ENCODE data around the gene TENM4. TPM values are rescaled to one million over a fixed set of nuclear protein-coding genes. Genes with fewer than 3 reads are reported as not detected.

TENM4 gene
- total and polyA plus RNA-seq, 11 donors = 0.08 to 6.4 (median 1.0) TPM

DNA sequence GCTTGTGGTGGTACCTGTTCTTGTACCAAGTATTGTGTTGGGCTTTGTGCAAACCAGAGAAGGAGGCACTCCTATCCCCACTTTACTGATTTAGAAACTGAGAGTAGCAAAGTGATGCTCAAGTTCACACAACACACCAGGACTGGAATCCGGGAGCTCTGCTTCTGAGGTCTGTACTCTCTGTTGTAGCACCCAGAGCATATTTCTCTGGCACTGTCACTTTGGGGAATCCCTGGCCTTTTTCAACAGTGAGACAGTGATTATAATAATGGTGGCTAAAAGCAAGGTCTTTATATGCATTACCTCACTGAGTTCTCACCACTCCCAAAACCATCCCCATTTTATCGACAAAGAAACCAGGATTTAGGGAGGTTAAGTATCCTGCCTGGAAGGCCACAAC, 362.4 kb downstream of the TENM4 start:
- no peak overlapping the region for H3K27ac ChIP-seq
- peaks cover 0 to 3% (median 0%) of the 10 kb centered on the region in 12 donors for H3K4me1 ChIP-seq
- no peak for TF ChIP-seq POLR2A (IDR thresholded peaks at IDR 0.05)
- TF ChIP-seq, protein P1, sequence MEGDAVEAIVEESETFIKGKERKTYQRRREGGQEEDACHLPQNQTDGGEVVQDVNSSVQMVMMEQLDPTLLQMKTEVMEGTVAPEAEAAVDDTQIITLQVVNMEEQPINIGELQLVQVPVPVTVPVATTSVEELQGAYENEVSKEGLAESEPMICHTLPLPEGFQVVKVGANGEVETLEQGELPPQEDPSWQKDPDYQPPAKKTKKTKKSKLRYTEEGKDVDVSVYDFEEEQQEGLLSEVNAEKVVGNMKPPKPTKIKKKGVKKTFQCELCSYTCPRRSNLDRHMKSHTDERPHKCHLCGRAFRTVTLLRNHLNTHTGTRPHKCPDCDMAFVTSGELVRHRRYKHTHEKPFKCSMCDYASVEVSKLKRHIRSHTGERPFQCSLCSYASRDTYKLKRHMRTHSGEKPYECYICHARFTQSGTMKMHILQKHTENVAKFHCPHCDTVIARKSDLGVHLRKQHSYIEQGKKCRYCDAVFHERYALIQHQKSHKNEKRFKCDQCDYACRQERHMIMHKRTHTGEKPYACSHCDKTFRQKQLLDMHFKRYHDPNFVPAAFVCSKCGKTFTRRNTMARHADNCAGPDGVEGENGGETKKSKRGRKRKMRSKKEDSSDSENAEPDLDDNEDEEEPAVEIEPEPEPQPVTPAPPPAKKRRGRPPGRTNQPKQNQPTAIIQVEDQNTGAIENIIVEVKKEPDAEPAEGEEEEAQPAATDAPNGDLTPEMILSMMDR (IDR thresholded peaks at IDR 0.05) = no peak
- H3K36me3 ChIP-seq = no peaks in the 10 kb centered on the region
- DNase-seq = no peak
- H3K9me3 ChIP-seq = no peaks in the 10 kb centered on the region
- no peak for ATAC-seq
- no peak overlapping the region for H3K4me3 ChIP-seq
- intact Hi-C loops (cut with DNase I) = loop anchor here in 8 of 10 donors (2.0 to 10.0 kb wide), 4 partner anchors 274 to 434 kb away; no protein-coding TSS in a partner anchor
- WGBS, 4 donors = 83 to 96% (median 89%) methylated on average over 2 of the region's 2 CpGs
- H3K27me3 ChIP-seq = no peaks in the 10 kb centered on the region

DNA sequence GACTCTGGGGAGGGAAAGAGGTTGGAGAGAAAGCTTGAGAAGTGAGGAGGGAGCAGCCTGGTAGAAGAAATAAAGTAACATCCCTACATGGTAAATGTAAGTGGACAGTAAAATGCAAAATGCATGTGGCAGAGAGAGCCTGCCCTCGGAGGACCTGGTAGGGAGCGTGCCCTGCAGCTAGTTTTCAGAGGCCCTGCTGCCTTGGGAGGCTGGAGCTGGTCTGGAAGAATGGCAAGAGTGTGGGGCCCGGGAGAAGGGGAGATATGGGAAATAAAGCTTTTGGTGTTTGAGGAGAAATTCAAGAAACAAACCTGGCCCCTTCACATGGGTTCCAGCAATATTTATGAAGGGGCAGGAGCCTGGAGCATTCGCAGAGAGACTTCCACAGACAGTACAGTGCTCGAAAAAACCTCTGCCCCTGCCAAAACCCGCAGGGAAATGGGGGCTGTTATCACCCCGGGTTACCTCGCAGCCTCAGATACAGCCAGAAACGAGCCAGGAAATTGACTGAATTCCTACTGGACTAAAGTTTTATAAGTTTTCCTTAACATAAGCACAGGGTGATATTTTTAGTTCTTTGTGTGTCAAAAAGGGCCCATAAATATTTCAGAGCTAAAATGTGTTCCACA, 363.0 kb downstream of the TENM4 start:
- H3K27me3 ChIP-seq = no peaks in the 10 kb centered on the region
- no peak overlapping the region for H3K27ac ChIP-seq
- 54 to 70% (median 60%) methylated on average over 9 of the region's 9 CpGs for WGBS, 4 donors
- no peaks in the 10 kb centered on the region for H3K9me3 ChIP-seq
- ATAC-seq (no peak), DNase-seq (no peak)
- no peaks in the 10 kb centered on the region for H3K4me1 ChIP-seq
- intact Hi-C loops (cut with DNase I) = loop anchor here (2.0 to 10.0 kb wide), 5 partner anchors 273 to 433 kb away; no protein-coding TSS in a partner anchor
- no peaks in the 10 kb centered on the region for H3K36me3 ChIP-seq
- TF ChIP-seq, protein P1 (IDR thresholded peaks at IDR 0.05) = no peak
- no peak for TF ChIP-seq POLR2A (IDR thresholded peaks at IDR 0.05)
- no peak overlapping the region for H3K4me3 ChIP-seq

DNA sequence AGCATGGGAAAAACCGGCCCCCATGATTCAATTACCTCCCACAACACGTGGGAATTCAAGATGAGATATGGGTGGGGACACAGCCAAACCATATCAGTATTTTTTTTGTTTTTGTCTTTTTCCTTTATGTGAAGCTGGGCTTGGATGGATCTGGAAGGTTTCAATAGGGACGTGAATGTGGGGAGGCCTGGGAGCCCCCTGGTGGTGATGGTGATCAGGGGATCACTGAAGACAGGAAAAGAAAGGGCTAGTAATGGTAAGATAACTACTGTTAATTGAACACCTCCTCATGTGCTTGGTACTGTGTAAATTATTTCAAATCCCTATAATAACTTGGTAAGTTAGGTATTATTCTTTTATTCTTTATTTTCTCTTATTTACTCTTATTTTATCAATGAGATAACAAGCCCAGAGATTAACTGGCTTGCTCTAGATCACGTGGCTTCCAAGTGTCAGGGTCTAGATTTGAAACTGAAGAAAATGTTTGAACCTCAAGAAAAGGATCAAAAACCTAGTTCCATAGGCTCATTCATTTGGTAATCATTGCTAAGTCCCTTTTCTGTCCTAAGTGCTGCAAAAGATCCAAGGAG, 364.2 kb downstream of the TENM4 start:
- 64 to 73% (median 67%) methylated on average over 4 of the region's 4 CpGs for WGBS, 4 donors
- DNase-seq (peak in 2 of 5 donors; percentile 39 to 52), ATAC-seq (no peak)
- TF ChIP-seq, protein P1 (IDR thresholded peaks at IDR 0.05) = peak; percentile 38 to 73 (median 60)
- TF ChIP-seq POLR2A (IDR thresholded peaks at IDR 0.05) = no peak
- intact Hi-C loops (cut with DNase I) = loop anchor here in 9 of 10 donors (1.0 to 10.0 kb wide), 5 partner anchors 272 to 432 kb away; no protein-coding TSS in a partner anchor
- Histone ChIP-seq H3K36me3 (no peaks in the 10 kb centered on the region), H3K27ac (no peak overlapping the region), H3K9me3 (no peaks in the 10 kb centered on the region), H3K27me3 (no peaks in the 10 kb centered on the region), H3K4me1 (no peaks in the 10 kb centered on the region), H3K4me3 (no peak overlapping the region)

DNA sequence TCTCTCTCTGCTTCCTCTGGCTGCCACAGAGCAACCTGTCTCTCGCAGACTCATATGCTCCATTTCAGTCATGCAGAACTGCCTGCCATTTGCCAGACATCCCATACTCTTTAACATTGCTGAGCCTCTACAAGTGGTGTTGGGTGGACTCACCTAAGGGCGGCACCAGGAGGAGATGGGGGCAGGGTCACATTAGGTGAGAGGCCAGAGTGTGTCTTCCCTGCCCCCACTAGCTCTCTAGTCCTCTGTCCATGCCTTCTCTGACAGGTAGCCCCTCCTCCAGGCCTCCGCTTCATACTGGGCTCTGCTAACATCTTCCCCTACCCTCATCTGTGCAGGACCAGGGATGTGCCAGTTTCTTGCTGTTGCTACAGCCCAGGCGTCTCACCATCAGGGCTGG, 366.3 kb downstream of the TENM4 start:
- Histone ChIP-seq H3K36me3 (no peaks in the 10 kb centered on the region), H3K27ac (no peak overlapping the region), H3K4me3 (no peak overlapping the region), H3K9me3 (no peaks in the 10 kb centered on the region), H3K4me1 (no peaks in the 10 kb centered on the region), H3K27me3 (no peaks in the 10 kb centered on the region)
- intact Hi-C loops (cut with DNase I) = loop anchor here in 2 of 10 donors (10.0 kb wide), 2 partner anchors 270 to 430 kb away; no protein-coding TSS in a partner anchor
- DNase-seq (no peak), ATAC-seq (no peak)
- no peak for TF ChIP-seq POLR2A (IDR thresholded peaks at IDR 0.05)
- TF ChIP-seq, protein P1 (IDR thresholded peaks at IDR 0.05) = no peak
- WGBS, 4 donors = 90 to 97% (median 94%) methylated on average over 4 of the region's 4 CpGs

All from heart left ventricle (tissue), 16 donors.